ENCODE measurements around the gene COPS4.
A peak's percentile ranks its signal among the peaks of the same experiment; 100 is the strongest.
"Not testable (repeated sequence)": the region's sequence is repeated elsewhere in the genome, so short reads cannot be mapped to it uniquely, and the experiment has no call there.

The COPS4 gene

DNA sequence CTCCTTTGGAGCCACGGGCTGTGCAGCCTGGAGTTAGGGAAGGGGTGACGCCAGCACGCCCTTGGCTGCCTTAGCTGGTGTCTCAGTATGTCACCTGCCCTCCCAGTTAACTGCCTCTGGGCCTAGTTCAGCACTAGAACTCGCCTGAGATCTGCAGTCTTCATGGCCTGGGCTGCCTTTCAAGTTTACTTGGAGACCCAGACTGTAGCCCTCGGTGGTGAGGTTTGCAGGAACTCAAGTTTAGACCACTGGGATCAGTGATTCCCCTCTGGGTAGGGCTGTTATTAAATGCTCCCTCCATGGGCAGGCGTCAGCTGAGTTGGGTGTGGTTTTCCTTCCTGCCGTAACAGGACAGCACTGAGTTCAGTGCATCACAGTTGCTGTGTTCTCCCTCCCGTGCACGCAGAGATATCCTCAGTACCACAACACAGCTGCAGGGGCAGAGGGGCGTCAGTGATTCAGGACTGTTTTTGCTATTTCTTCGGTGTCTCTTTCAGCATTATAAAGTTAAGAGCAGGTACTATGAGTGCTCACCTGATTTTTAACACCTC, 49.0 kb downstream of the COPS4 start:
- DNase-seq (ENCODE audit: low read depth in 3 of 3, low spot score in 1 of 3) = peak in 1 of 3 donors; percentile 24

DNA sequence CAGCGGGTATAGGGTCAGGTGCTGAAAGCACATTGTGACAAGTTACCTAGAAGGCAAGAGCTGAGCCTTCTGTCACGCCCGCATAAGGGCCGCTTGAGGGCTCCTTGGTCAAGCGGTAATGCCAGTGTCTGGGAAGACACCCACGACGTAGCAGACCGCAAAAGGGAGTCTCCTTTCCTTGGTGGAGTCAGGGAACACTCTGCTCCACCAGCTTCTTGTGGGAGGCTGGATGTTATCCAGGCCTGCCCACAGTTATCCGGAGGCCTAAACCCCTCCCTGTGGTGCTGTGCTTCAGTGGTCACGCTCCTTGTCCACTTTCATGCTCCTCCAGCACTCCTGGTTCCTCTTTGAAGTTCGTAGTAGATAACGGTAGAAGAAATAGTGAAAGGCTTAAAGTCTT, 50.0 kb downstream of the COPS4 start:
- not testable (repeated sequence) for DNase-seq (ENCODE audit: low read depth in 3 of 3, low spot score in 1 of 3)

DNA sequence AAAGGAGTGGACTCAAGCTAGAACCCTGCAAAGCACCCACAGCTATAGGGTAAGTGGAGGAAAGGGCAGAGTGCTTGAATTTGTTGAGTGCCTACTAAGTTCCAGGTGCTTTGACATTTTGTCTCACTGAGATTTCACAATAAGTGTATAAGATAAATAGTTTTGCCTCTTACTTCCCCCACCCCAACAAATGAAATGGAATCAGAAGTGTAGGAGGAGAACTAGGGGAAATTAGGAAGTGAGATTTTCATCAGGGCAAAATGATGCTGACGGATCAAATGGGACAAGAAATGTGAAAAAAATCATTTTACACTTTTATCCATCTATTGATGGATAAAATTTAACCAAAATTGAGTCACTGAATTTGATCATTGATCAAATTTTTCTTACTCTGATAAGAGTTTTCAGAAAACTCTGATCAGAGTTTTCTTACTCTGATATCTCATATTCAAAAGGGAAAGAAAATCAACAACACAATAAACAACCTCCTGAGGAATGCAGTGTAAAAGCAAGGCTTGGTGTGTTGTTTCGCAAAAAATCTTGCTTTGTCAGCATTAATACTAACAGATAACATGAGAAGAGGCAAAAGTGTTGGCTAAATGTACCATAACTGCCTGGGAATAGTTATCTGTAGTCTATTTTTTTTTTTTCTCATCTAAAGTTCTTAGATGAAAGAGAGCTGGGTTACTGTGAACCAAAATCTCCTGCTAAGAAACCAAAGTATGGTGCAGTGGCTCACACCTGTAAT, 54.6 kb downstream of the COPS4 start:
- DNase-seq (ENCODE audit: low read depth in 3 of 3, low spot score in 1 of 3) = no peak

DNA sequence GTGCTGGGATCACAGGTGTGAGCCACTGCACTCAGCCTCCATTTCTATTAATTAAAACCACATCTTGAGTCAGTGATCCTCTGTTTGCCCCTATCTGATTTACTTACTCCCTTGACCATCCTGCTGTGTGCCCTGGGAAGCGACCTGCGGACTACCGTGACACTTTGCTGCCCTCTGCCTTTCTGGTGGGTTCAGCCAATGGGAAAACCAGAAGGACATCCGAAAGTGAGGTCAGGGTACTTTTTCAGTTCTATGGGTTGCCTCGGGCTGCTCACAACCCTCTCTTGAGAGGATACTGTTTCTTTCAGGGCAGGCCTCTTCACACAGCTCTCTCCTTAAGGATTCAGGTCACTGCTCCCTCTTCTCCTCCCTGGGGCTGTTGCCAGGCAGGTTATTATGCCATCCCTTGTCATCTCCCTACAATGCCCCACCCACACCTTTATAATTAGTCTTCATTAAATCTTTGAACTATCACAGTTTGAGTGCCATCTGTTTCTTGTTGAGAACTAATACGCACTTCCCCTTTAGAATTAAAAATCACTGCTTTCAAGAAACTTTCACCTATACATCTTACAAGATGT, 58.2 kb downstream of the COPS4 start:
- no peak for DNase-seq (ENCODE audit: low read depth in 3 of 3, low spot score in 1 of 3)

DNA sequence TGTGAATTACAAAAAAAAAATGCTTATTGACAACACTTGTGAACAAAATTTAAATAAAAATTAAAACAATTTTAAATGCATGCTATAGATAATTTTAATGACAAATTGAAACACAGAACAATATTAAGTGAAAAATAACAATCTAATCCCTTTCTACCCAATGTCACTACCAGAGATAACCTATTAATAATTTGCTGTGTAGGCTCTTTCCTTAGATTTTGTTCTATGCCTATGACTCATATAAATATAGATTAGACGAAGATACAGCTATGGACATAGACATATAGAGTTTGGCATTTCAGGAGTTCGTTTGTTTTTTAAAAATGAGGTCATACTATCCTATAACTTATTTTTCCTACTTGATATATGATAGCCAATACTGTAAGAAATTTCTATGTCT, 61.4 kb downstream of the COPS4 start:
- no peak for DNase-seq (ENCODE audit: low read depth in 3 of 3, low spot score in 1 of 3)

DNA sequence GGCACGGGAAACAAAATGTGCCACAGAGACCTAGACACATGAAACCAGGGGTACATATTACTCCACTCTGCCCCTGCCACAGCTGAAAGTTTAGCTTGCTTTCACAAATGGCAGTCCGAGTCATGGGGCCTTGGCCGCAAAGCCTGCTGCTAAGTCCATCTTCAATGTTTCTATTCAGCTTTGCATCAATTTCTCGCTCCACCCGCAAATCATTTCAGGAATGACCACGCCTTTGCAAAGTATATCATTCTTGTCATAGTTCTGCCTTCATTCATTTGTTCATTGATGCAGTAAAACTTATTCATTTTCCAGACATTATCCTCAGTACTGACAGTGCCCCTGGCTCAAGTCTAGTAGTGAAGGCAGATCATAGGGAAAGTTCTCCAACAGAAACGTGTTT, 70.0 kb downstream of the COPS4 start:
- no peak for DNase-seq (ENCODE audit: low read depth in 3 of 3, low spot score in 1 of 3)

DNA sequence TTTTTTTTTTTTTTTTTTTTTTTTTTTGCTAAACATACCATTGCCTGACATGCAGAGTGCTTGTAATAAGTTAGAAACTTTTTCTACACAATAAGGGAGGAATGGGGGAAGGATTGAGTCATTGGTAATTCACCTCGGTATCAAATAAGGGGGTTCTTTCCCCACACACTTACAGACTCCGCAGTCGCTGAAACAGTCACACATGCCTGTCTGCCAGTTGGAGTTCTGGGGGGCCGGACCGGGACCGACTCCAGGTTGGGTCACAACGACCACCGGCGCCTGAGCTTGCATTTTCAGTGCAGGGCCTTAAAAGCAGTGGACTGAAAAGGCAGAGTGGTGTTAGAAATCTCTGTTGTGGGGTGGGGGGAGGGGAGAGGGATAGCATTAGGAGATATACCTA, 72.6 kb downstream of the COPS4 start:
- DNase-seq (ENCODE audit: low read depth in 3 of 3, low spot score in 1 of 3) = peak in 1 of 3 donors; percentile 31

DNA sequence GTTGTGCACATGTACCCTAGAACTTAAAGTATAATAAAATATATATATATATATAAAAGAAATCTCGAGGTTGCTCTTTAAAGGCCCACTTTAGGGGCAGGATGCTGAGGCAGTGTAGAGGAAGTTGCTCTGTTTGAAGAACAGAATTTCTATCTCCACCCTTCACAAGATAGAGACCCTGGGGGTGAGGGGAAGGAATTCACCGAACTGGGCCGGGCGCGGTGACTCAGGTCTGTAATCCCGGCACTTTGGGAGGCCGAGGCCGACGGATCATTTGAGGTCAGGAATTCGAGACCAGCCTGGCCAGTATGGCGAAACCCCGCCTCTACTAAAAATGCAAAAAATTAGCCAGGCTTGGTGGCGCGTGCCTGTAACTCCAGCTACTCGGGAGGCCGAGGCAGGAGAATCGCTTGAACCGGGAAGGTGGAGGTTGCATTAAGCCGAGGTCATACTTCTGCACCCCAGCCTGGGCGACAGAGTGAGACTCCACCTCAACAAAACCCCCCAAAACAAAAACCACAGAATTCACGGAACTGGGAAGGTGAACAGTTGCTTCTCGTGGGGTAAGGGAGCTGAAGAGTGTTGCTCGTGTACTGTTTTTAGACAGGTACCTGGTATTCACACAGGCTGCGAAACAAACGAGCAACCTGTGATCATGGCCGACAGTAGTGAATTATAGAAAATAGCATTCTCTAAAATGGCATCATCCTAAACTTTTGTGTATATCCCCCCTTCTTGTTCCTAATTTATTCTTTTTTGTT, 73.3 kb downstream of the COPS4 start:
- DNase-seq (ENCODE audit: low read depth in 3 of 3, low spot score in 1 of 3) = no peak

DNA sequence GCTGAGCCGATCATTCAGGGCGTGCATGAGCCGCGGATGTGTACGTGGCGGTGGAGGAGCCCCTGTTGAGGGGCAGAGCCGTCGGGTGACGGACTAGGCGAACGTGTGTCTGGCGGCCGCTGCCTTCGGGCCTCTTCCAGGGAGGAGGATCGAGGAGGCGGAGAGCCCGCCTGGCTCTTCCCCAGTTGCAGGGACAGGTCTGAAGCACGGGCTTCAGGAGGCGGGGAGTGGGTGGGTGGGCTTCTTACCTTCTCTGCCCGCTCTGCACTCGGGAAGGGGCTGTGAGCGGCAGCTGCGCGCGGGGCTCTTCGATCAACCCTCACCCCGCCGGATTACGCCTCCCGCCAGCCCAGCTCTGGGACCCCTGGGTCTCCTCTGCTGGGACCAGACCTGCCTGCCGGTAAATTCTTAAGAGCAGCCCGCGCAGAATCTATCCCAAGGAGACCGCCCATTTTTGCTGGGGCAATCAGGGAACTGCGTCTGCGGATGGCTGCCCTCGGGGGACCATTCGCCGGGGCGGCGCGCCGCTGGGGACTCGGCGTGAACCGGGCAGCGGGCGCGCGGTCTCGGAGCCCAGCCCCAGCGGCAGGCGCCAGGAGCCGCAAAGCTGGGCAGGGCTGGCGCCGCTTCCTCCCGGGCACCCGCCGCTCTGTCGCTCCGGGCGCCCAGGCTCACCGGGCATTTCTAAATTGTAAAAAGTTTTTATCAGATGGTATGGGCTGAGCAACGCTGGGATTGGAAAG, 74.7 kb downstream of the COPS4 start:
- peak in 1 of 3 donors; percentile 27 for DNase-seq (ENCODE audit: low read depth in 3 of 3, low spot score in 1 of 3)

DNA sequence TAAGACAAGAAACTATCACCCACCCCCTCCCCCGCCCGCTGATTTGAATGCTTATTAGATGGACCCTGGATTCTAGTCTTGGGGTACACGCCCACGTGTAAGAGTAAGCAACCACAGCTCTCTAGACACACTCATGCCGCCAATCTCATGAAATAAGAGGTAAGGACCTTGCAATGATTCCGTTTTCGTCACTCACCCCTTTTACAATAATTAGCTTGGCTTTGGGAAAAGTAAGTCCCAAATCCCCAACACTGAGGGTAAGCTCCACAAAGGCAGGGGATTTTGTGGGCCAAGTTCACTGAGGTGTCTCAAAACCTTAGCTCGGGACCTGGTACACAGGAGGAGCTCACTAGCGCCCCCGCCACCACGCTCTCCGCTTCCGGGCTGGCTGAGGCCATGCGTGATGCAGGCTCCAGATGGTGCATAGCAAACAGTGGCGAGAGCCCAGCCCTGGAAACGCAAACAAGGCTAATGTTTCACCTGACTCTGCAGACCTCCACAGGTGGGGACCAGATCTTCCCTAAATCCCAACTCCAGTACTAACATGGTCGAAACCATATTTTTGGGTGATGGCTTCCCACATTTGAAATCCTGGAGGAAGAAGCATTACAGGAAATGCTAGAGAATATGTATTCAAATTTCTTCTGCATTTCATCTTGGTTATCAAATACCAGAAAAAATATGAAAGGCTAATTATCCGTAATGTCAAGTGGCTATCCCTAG, 75.4 kb downstream of the COPS4 start:
- peak; percentile 54 to 84 (median 69) for DNase-seq (ENCODE audit: low read depth in 3 of 3, low spot score in 1 of 3)

DNA sequence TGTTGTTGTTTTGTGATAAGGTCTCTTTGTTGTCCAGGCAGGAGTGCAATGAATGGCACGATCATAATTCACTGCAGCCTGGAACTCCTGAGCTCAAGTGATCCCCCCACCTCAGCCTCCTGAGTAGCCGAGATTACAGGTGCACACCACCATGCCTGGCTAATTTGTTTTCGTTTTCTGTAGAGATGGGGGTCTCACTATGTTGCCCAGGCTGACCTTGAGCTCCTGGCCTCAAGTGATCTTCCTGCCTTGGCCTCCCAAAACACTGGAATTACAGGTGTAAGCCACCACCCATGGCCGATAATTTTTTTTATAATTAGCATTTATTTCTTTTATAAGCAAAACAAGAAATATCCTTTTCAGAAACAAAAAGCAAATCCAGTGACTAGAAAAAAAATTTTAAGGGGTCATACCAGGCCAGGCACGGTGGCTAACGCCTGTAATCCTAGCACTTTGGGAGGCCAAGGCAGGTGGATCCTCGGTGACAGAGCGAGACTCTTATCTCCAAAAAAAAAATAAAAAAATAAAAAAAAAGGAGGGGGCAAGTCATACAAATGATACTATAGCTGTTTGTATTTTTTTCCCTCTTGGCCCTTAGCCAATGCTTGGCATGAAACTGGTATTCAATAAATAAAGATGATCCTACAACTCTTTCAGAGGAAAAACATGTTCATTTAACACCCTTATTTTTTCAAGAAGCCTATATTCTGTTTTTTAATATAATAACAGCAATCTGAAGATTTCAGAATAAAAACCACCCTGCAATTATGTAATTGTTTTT, 76.2 kb downstream of the COPS4 start:
- no peak for DNase-seq (ENCODE audit: low read depth in 3 of 3, low spot score in 1 of 3)

DNA sequence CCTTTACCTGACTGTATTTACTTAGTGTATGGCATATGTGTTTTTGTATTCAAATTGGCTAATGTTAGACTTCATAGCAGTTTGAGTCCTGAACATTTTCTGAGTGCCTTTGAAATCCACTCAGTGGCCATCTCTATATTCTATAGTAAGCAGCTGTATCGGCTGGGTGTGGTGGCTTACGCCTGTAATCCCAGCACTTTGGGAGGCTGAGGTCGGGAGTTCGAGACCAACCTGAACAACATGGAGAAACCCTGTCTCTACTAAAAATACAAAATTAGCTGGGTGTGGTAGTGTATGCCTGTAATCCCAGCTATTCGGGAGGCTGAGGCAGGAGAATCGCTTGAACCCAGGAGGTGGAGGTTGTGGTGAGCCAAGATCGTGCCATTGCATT, 76.8 kb downstream of the COPS4 start:
- DNase-seq (ENCODE audit: low read depth in 3 of 3, low spot score in 1 of 3) = not testable (repeated sequence)

DNA sequence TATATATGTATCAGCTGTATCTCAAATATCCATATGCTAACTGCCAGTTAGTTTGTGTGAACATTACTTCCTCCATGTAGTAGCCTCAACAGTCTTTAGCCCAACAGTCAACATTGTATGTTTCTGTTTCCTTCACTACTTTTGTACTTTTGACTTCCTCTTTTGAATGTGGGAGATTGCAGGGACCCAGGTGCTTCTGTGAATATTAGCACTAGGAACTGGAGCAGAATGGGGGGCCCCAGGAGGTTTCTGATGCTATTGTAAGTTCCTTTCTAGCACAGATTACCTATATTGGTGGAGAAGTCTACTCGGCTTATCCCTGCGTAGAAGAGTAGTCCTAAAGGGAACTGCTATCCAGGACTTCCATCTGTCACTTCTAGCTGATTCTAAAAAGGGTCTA, 77.2 kb downstream of the COPS4 start:
- no peak for DNase-seq (ENCODE audit: low read depth in 3 of 3, low spot score in 1 of 3)

DNA sequence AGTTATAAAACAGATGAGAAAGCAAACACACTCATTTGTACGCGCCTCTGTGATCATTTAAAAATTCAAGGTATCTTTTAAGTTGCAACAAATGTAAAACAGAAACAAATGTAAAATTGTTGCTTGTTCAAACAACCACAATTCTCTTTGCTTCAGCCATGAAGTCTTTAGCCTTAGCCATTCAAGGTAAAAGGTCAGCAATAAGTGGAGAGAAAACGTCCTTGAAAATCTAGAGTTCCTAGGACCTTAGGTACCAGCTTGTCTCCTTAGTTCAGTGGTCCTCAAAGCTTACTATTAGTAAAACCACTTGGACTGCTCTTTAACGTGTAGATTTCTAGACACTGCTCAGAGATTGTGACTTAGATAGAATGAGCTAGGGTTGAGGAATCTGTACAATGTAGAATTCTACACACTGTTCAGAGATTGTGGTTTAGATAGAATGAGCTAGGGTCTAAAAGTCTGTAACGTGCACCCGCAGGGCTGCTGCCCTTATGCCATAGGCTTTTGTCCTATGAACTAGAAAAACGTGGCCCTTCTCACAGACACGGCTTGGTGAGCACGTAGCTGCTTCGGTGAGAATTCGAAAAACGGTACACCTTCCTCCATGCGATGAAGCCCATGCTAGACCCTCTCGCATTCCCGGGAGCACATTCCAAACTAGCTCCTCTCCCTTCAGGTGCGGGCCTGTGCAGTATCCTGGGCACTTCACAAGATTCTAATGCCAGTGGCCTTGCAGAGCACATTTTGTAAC, 77.9 kb downstream of the COPS4 start:
- DNase-seq (ENCODE audit: low read depth in 3 of 3, low spot score in 1 of 3) = no peak

DNA sequence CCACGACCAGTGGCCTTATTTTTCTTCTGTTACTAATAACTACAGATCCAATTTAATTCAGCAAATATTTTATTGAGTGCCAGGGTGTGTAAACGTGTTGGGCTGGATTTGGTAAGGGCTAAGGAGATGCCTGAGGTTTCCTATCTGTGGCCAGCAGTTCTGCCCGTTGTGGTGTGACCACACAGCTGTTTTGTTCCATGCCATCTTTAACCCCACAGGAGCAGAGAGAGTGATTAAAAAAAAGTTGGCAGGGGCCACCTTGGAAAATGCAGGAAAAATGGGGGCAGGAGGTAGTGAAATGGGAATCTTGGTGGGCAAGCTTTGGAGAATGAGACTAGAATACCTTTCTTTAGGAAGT, 78.4 kb downstream of the COPS4 start:
- no peak for DNase-seq (ENCODE audit: low read depth in 3 of 3, low spot score in 1 of 3)

DNA sequence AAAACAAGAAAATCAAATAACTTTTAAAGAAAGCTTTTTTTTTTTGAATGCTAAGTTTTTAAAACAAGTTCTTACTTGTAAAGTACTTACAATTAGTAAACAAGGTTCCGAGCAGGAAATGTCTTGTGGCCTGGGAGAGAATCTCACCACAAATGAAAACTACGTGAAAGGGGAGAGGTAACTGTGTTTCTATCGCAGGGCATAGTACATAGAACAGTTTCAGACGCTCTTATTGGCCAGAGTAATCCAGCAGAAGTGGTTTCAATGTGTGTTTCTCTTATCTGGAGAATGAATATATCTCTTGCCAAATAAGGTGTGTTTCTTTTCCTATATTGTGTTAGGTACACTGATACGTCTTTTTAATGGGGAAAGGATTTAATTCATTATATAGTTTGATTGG, 79.6 kb downstream of the COPS4 start, which contains the start of gene PLAC8:
Gene PLAC8 (minus strand): TSS at position 154 of the 400 bp plus-strand sequence. CDS start 6,808 bp downstream, outside the sequence.
- no peak for DNase-seq (ENCODE audit: low read depth in 3 of 3, low spot score in 1 of 3)

DNA sequence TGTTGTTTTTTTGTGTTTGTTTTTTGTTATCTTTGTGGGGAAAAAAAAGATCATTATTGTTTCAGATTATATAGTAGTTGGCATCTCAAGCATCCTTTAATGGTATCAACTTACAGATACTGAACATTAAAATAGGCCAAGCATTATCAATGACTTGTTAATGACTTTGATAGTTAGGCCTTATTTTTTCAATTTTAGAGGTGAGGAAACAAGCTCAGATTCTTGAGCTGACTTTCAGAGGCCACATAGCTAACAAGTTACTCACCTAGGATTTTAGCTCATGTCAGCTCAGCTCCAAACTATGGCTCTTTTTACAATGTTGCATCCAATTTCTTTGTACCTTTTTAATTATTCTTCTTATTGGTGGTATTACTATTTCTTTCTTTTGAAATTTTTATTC, 80.0 kb downstream of the COPS4 start:
- DNase-seq (ENCODE audit: low read depth in 3 of 3, low spot score in 1 of 3) = no peak

DNA sequence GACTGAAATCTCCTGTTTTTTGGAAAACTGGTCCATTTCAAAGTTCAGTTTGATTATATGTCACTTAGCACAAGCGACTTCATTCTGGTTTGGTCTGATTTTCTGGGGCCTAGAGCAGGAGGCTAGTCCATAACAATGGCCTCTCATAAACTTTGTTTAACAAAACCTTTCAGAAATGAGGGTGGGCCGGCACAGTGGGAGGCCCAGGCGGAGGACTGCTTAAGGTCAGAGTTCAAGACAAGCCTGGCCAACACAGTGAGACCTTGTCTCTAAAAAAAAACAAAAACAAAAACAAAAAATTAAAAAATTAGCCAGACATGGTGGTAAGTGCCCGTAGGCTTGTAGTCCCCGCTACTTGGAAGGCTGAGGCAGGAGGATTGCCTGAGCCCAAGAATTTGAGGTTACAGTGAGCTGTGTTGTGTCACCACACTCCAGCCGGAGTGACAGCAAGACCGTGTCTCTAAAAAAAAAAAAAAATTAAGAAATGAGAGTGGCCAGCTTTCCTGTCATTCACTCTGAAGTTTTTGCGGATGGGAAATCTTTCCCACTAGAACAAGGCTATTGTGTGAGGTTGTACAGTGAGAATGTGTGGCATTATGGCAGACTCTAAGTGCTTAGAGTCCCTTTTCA, 80.8 kb downstream of the COPS4 start:
- DNase-seq (ENCODE audit: low read depth in 3 of 3, low spot score in 1 of 3) = no peak

DNA sequence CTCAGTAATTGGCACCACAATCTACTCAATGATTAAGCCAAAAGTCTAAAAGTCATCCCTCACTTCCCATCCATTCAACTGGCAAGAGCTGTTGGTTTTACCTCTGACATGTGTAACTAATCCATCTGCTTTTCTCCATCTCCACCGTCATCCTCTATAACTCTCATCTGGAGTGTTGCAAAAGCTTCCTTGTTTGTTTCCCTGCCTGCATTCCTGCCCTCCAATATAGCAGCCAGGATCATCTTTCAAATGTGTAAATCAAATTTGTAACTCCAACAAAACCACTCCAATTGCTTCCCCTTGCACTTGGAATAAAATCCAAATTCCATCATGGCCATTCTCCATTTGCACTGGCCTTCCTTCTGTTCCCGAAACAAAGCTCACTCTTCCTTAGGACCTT, 83.9 kb downstream of the COPS4 start:
- DNase-seq (ENCODE audit: low read depth in 3 of 3, low spot score in 1 of 3) = no peak
